Hematopoietic multipotent progenitor cell treated with erythropoietin and hydrocortisone succinate and interleukin-3 and kit ligand, for 4 days (in vitro differentiated cells): ENCODE measurements around the gene KCNMA1.
"Not testable (repeated sequence)": the region's sequence is repeated elsewhere in the genome, so short reads cannot be mapped to it uniquely, and the experiment has no call there.

Experiments
- DNase-seq: peaks from one replicate; pipeline ENCODE4 v3.0.0-alpha.2; 2015

The KCNMA1 gene

DNA sequence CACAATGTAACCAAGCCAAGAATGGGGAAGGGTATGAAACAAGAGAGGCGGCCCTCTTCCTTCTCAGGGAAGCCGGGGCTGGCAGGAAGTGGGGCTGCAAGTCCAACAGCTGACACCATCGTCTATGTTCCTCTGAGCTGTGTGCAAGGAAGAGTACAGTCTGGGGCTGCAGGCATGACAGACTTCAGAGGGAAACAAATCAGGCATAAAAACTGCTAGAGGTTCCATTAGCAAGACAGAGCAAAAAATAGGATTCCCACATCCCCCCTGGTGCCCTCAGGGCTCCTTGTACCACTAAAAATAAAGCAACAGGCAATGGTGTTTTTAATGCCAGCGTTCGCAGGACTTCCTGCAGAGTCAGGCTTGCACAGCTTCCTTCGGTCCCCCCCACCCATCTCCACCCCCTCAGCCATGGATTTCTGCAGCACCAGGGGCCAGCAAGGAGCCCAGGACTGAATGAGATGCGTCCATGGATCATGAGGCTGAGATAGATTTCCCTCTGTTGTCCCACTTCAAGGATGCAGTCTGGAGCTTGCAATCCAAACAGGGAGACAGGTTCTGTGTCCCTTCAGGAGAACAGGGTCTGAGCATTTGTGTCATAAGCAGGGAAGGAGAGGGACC is 34.6 kb downstream of the KCNMA1 start:
- peak; percentile 42 for DNase-seq

DNA sequence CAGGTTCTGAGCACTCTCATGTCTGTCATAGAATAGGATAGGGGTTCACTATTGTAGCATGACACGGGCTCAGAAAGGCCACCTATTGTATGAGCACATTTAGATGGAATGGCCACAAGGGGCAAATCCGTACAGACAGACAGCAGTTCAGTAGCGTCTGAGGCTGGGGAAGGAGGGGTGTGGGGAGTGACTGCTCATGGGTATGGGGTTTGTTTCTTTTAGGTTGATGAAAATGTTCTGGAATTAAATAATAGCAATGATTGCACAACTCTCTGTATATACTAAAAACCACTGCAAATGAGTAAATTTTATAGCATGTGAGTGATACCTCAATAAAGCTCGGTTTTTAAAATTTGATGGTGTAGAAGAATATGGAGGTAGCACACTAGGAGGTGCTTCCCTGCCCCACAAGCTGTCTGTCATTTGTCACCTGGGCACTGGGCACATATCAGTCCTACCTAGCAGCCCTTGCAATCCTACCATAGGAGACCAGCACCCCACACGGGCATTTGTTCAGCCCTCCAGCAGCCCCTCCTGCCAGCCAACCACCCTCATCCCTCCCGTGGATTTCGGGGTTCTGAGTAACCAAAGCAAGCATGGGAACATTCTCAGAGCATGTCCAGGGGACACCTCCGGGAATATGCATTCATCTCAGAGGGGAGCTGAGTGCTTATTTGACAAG is 35.2 kb downstream of the KCNMA1 start:
- DNase-seq = no peak

GRCh38 chr10:77601488-77601887 is 36.1 kb downstream of the KCNMA1 start:
- no peak for DNase-seq

- DNase-seq = no peak
These were observed 37.0 kb downstream of the KCNMA1 start for GRCh38 chr10:77600640-77601039.

DNA sequence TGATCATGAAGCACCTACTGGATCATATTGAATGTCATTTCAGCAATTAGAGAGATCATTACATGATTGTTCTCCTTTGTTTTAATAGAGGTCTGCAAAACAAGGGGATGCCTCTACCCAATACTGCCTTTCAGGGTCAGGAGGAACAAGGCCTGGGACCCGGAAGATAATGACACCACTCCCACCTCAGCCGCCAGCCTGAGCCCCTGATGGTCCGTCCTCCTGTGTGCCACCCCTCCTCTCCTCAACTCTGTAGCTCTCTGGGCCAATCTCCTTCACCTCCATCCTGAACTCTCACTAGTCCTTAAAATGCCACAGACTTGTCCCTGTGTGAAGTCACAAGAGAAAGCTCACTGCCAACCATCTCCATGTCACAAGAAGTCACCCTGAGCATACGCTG is 38.0 kb downstream of the KCNMA1 start:
- DNase-seq = no peak

- no peak for DNase-seq
These were observed 39.0 kb downstream of the KCNMA1 start for GRCh38 chr10:77598606-77599005.

GRCh38 chr10:77597560-77597959 is 40.0 kb downstream of the KCNMA1 start:
- DNase-seq = no peak

DNA sequence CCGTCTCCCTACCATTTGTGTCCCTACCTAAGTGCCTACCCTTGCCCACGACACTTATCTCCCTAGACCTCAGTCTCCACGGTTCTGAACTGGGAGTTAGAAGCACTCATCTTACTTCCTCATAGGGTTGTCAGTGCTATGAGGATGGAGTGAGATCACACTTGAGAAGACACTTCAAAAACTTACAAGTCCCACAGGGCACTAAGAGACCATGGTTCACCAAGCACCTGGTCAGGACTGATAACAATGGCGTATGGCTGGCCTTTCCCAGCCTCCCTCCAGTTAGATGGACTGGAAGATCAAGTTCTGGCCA is 43.2 kb downstream of the KCNMA1 start:
- no peak for DNase-seq

DNA sequence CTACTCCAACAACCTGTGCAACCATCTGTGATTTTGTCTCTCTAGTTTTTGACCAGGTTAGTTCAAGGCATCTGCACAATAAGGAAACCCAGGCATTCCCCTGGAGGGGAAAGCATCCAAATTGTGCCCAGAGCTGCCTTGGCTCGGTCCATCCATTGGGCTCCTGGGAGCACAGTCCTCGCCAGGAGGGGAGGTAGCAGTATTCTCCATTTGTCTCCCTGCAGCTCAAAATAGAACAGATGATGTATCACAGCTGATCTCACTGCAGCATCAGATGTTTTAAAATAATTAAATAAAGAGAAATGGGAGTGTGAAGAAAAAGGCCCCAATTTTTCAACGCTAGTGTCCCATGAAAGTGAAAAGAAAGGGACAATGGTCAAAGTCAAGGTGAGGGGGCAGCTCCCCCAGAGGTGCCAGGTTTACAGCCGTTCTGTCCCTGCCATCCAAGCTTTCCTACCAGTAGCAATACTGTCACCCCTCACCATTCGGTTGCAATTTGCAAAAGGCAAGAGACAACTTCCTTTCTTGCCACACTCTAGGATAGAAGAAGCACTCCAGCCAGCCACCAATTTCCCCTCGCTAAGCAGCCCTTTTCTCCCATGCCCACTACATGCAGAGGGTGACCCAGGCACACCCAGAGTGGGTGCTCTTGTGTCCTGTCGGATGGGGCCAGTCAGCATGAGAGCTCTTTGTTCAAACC is 43.7 kb downstream of the KCNMA1 start:
- no peak for DNase-seq

- DNase-seq = no peak
These were observed 44.5 kb downstream of the KCNMA1 start for GRCh38 chr10:77592946-77593636.

- no peak for DNase-seq
These were observed 45.1 kb downstream of the KCNMA1 start for GRCh38 chr10:77592510-77592909.

DNA sequence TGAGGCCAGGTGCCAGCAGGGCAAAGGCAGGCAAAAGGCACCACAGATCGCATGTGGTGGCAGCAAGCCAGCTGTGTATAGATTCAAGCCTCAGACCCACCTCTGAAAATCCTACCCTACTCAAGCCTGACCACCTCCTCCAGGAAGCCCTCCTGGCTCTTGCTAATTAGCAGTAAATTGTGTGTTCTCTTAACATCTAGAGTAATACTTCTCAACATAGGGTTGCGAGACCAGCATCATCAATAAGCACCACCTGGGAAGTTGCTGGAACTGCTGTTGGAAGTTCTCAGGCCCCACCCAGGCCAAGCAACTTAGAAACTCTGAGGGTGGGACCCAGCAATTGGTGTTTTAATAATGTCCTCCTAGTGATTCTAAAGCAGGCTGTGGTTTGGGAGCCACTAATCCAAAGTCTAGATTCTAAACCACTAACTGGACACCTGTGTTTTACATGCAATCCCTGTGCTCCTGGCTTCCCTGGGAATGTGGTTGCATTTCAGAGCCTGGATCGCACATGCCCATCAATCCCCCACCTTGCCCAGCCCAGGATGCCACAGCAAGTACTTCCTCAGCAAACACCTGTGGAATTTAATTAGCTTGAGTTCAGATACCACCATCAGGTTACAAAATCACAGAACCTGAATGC is 46.2 kb downstream of the KCNMA1 start:
- DNase-seq = no peak

DNA sequence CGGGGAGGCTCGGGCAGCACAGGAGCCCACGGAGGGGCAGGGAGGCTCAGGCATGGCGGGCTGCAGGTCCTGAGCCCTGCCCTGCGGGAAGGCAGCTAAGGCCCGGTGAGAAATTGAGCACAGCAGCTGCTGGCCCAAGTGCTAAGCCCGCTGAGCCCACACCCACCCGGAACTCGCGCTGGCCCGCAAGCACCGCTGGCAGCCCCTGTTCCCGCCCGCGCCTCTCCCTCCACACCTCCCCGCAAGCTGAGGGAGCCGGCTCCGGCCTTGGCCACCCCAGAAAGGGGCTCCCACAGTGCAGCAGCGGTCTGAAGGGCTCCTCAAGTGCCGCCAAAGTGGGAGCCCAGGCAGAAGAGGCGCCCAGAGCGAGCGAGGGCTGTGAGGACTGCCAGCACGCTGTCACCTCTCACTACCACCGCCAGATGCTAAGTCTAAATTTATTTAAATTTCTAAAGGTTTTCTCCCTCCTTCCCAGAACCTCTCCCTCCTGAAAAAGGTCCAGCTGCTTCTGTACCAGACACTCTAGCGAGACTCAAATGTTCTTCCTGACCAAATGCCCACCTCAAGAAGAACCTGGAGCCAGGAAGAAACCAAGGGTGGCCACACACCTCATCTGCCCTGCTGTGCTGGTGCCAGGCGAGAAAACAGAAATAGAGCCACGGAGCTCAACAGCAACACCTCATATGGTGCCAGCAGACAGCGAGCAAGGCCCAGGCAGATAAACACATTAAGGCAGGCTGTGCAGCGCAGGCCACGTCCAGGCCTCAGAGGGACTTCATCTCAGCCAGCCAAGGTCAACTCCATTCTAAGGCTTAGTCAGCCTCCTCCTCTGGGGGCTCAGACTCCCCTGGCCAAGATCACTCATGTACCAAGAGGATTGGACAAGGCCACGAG is 47.0 kb downstream of the KCNMA1 start:
- DNase-seq = no peak

DNA sequence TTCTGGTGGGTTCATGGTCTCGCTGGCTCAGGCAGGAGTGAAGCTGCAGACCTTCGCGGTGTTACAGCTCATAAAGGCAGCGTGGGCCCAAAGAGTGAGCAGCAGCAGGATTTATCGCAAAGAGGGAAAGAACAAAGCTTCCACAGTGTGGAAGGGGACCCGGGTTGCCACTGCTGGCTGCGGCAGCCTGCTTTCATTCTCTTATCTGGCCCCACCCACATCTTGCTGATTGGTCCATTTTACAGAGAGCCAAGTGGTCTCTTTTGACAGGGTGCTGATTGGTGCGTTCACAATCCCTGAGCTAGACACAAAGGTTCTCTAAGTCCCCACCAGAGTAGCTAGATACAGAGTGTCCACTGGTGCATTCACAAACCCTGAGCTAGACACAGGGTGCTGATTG is 47.9 kb downstream of the KCNMA1 start:
- DNase-seq = not testable (repeated sequence)

- no peak for DNase-seq
These were observed 48.7 kb downstream of the KCNMA1 start for GRCh38 chr10:77588886-77589285.

GRCh38 chr10:77587416-77587790 is 50.2 kb downstream of the KCNMA1 start:
- DNase-seq = no peak

DNA sequence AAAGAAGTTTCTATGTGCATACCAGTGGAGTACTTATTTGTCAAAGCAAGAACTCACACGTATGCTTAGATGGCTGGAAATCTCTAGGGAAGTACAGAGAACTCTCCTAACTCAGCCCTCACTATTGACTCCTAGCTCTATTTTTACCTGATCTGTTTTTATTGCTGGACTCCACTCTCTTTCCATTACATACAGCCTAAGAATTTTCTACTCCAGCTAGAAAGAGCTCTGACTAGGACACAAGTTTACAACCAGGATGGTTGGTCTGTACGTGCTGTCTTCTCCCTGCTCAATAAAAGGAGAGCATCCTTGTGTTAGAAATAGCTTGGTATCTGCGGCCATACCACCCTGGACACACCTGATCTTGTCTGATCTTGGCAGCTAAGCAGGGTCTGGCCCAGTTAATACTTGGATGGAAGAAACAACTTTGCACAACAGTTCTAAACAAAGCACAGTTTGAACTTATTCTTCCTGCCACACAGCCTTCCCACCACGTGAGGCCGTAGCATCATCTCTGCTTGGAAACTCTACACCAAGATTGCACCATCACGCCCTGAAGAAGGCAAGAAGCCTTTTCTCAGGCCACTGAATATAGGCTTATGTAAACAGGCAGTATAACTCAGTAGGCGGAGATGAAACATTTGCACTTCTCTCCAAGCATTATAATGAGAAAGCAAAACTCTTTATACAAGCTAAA is 50.7 kb downstream of the KCNMA1 start:
- DNase-seq = no peak

DNA sequence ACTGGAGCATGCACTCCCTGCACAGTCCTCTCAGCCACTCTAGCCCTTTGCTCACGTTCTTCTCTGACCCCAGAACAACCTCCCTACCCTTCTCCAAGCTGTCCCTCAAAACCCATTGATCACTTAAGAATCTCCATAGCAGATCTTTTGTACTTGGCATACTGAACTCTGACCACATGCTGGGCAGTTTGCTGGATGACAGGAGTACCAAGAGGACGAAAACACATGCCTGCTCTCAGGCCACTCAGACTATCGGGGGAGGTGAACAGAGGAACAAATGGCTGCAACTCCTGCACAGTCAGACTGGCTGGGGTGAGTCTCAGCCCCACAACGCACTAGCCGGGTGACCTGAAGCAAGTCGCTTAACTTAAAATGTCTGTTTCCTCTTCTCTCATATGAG is 52.7 kb downstream of the KCNMA1 start:
- DNase-seq = no peak

- DNase-seq = no peak
These were observed 54.1 kb downstream of the KCNMA1 start for GRCh38 chr10:77583527-77583926.

- peak; percentile 79 for DNase-seq
These were observed 54.9 kb downstream of the KCNMA1 start for GRCh38 chr10:77582710-77583115.

GRCh38 chr10:77581738-77582137 is 55.9 kb downstream of the KCNMA1 start:
- DNase-seq = no peak

DNA sequence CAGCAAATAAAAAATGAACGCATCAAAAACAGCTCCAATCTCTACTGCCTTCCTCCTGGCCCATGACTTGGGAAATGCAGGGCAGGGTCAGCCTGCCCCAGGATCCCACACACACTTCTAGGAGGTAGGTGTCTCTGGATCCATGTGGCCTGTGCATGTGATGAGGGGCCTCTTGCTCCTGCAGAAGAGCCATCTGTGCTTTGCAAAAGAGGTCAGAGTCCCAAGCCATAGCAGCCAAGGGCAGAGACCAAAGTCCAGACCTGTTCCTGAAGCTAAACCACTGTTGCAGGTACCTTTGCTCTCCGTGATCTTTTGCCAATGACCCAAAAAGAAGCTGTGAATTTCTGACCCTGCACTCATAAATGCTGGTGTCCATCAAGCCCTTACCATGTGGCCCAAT is 57.1 kb downstream of the KCNMA1 start:
- no peak for DNase-seq
